ENCODE measurements around the gene INO80E. TPM values are rescaled to one million over a fixed set of nuclear protein-coding genes. Genes with fewer than 3 reads are reported as not detected.

INO80E gene
- total RNA-seq, 1 experiment from 2014 or later: 89.8 TPM

DNA sequence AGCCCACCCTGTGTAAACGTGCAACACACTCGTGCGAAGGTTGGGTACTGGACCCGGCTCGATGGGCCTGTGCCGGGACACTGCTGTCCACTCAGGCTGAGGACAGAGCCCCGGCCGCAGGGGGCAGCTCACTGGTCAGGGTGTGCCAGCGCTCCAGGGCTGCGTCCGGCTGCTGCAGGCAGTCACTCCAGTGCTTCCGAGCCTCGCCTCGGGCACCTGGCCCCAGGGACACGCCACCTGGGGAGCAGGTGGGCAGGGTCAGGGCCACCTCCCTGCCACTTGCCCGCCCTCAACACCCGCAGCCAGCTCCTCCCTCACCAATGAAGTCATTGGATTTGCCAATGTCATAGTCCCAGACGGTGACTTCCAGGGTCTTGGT is 10.0 kb downstream of the INO80E start:
- DNase-seq (ENCODE audit: low read depth, low spot score): no peak
- no peak overlapping the region for H3K4me3 ChIP-seq (replicated peaks in 1 of 2; ENCODE audit: low read depth in 1 of 2, low read length in 2 of 2)
- H3K9me2 ChIP-seq (ENCODE audit: insufficient read depth): no peaks in the 10 kb centered on the region
- no peaks in the 10 kb centered on the region for H4K20me1 ChIP-seq (ENCODE audit: insufficient read depth)
- H3K79me2 ChIP-seq (ENCODE audit: insufficient read depth, low read length): no peaks in the 10 kb centered on the region
- H3K4me1 ChIP-seq (ENCODE audit: control insufficient read depth in 1 of 2, insufficient read depth in 2 of 2, low read length in 2 of 2): no peaks in the 10 kb centered on the region
- CTCF ChIA-PET: interaction anchor here (0.6 to 1.8 kb wide), 3 partner anchors 158 to 315 kb away, joined by 4 to 6 read pairs (median 4); no protein-coding TSS in a partner anchor
- H3K27ac ChIP-seq (ENCODE audit: low read depth, low read length): no peak overlapping the region
- no peak for ATAC-seq
- no TSS peak for BruUV-seq (replicated peaks)
- no peaks in the 10 kb centered on the region for H3K9me3 ChIP-seq (ENCODE audit: control insufficient read depth in 1 of 2, insufficient read depth in 1 of 2, low read depth in 1 of 2, low read length in 2 of 2)
- H3K9ac ChIP-seq (ENCODE audit: low read length): no peak overlapping the region
- peaks cover 0 to 4% of the 10 kb centered on the region in 2 experiments; a peak in 2 of 4 replicates for H3K36me3 ChIP-seq (ENCODE audit: control insufficient read depth in 1 of 2, insufficient read depth in 2 of 2, low read length in 2 of 2)
- H3K27me3 ChIP-seq (ENCODE audit: insufficient read depth, low read length): no peaks in the 10 kb centered on the region
- TF ChIP-seq POLR2A (IDR thresholded peaks at IDR 0.05; ENCODE audit: borderline replicate concordance, extremely low read depth, insufficient read depth, insufficient read length): no peak
- no peak for TF ChIP-seq ELF1 (IDR thresholded peaks at IDR 0.05; ENCODE audit: borderline replicate concordance, low read depth)
- H2AFZ ChIP-seq (ENCODE audit: low read depth, low read length, poor library complexity, severe bottlenecking): no peak overlapping the region
- POLR2A ChIA-PET: no interaction called here
- intact Hi-C loops (cut with micrococcal nuclease): no loop called here
- no peak overlapping the region for H3K4me2 ChIP-seq (ENCODE audit: low read length)
- RAD21 ChIA-PET (ENCODE audit: low non-redundant PET in 1 of 2, low total read pairs in 2 of 2, uncharacterized antibody in 2 of 2, unreplicated experiment in 2 of 2): no interaction called here

DNA sequence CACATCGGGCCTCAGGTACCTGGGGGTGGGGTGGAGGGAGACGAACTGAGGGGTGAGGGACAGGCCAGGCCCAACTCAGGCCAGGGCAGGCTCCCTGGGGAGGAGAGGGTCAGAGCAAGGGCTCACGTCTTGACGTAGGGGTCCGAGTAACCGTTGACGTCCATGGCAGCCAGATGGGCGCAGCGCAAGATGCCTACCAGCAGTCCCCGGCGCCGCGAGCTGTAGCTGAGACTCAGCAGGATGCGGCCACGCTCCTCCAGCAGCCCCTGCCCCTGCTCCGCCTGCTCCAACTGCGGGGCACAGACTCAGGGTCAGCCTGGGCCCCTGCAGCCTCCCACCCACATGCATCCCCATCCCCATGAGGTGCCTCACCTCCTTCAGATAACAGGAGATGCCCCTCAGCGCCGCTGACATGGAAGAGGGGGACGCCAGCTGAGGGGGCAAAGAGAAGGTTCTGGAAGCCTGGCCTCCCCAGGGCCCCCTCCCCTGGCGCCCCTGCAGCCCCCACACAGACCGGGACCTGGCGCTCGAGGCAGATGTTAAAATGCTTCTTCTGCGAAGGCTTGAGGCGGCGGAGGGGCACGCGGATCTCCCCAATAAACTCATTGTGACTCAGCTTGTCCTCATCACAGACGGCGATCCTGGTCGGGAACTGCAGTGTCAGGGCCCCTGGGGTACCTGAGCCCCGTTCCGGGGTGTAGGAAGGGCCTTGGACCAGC is 10.8 kb downstream of the INO80E start:
- Histone ChIP-seq H3K4me2 (ENCODE audit: low read length) (no peak overlapping the region), H3K79me2 (ENCODE audit: insufficient read depth, low read length) (no peaks in the 10 kb centered on the region), H3K9me3 (ENCODE audit: control insufficient read depth in 1 of 2, insufficient read depth in 1 of 2, low read depth in 1 of 2, low read length in 2 of 2) (no peaks in the 10 kb centered on the region), H4K20me1 (ENCODE audit: insufficient read depth) (no peaks in the 10 kb centered on the region), H3K9me2 (ENCODE audit: insufficient read depth) (no peaks in the 10 kb centered on the region), H3K27ac (ENCODE audit: low read depth, low read length) (no peak overlapping the region), H2AFZ (ENCODE audit: low read depth, low read length, poor library complexity, severe bottlenecking) (no peak overlapping the region), H3K27me3 (ENCODE audit: insufficient read depth, low read length) (no peaks in the 10 kb centered on the region), H3K9ac (ENCODE audit: low read length) (no peak overlapping the region), H3K36me3 (ENCODE audit: control insufficient read depth in 1 of 2, insufficient read depth in 2 of 2, low read length in 2 of 2) (peaks cover 0 to 4% of the 10 kb centered on the region in 2 experiments; a peak in 2 of 4 replicates), H3K4me3 (replicated peaks in 1 of 2; ENCODE audit: low read depth in 1 of 2, low read length in 2 of 2) (no peak overlapping the region), H3K4me1 (ENCODE audit: control insufficient read depth in 1 of 2, insufficient read depth in 2 of 2, low read length in 2 of 2) (no peaks in the 10 kb centered on the region)
- no peak for TF ChIP-seq ZFX (IDR thresholded peaks at IDR 0.05)
- TF ChIP-seq, protein P1, sequence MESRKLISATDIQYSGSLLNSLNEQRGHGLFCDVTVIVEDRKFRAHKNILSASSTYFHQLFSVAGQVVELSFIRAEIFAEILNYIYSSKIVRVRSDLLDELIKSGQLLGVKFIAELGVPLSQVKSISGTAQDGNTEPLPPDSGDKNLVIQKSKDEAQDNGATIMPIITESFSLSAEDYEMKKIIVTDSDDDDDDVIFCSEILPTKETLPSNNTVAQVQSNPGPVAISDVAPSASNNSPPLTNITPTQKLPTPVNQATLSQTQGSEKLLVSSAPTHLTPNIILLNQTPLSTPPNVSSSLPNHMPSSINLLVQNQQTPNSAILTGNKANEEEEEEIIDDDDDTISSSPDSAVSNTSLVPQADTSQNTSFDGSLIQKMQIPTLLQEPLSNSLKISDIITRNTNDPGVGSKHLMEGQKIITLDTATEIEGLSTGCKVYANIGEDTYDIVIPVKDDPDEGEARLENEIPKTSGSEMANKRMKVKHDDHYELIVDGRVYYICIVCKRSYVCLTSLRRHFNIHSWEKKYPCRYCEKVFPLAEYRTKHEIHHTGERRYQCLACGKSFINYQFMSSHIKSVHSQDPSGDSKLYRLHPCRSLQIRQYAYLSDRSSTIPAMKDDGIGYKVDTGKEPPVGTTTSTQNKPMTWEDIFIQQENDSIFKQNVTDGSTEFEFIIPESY (IDR thresholded peaks at IDR 0.05; ENCODE audit: extremely low read depth, insufficient replicate concordance, low read length): no peak
- POLR2A ChIA-PET: no interaction called here
- DNase-seq (ENCODE audit: low read depth, low spot score) (no peak), ATAC-seq (no peak)
- CTCF ChIA-PET: interaction anchor here (1.8 kb wide), 1 partner anchor 159 kb away, joined by 4 read pairs; no protein-coding TSS in a partner anchor
- no TSS peak for BruUV-seq (replicated peaks)
- intact Hi-C loops (cut with micrococcal nuclease): no loop called here
- RAD21 ChIA-PET (ENCODE audit: low non-redundant PET in 1 of 2, low total read pairs in 2 of 2, uncharacterized antibody in 2 of 2, unreplicated experiment in 2 of 2): no interaction called here

Data from HCT116 (cell line).